Stimulated activated CD8-positive, alpha-beta memory T cell treated with anti-CD3 and anti-CD28 coated beads, Interleukin-4, amount 100 ng/mL, for 24 hours (primary cell): ENCODE results near the gene COL5A1.

Source experiments
- DNase-seq: peaks from one replicate; pipeline ENCODE4 v3.0.0-alpha.2; 2020; ENCODE audit warnings: low read depth

COL5A1 gene

DNA sequence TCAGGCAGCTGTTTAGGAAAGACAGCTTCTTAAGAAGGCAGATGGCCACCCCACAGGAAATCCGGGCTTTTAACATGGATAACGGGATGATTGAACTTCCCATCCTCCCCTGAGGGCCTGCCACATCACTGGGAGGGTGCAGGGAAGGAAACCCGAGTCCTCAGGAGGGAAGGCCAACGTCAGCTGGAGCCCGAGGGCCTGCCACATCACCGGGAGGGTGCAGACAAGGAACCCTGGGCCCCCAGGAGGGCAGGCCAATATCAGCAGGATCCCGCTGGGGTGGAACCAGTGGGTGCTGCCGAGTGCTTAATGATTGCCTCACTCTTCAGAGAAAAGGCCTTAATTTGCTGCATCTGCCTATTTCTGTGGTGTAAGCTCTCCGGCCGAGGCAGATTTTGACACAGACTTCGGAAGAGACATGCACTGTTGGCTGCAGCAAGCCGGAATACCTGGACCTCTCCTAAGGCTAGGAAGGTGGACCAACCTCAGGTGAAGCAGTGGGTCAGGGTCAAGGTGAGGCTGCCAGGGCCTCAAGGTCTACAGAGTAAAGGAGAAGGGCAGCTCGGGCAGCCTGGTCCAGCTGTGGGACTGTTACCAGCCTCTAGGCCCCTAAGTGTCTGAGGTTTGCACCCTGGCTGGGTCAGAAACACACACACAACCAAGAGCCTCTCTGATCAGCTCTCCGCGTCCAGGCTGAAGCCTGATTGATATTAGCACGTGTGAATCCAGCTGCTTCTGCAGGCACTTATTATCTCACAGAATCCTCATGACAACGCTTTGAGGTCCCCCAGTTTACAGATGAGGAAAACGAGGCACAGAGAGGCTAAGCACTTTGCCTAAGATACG is 14.8 kb upstream of the COL5A1 start:
- no peak for DNase-seq

DNA sequence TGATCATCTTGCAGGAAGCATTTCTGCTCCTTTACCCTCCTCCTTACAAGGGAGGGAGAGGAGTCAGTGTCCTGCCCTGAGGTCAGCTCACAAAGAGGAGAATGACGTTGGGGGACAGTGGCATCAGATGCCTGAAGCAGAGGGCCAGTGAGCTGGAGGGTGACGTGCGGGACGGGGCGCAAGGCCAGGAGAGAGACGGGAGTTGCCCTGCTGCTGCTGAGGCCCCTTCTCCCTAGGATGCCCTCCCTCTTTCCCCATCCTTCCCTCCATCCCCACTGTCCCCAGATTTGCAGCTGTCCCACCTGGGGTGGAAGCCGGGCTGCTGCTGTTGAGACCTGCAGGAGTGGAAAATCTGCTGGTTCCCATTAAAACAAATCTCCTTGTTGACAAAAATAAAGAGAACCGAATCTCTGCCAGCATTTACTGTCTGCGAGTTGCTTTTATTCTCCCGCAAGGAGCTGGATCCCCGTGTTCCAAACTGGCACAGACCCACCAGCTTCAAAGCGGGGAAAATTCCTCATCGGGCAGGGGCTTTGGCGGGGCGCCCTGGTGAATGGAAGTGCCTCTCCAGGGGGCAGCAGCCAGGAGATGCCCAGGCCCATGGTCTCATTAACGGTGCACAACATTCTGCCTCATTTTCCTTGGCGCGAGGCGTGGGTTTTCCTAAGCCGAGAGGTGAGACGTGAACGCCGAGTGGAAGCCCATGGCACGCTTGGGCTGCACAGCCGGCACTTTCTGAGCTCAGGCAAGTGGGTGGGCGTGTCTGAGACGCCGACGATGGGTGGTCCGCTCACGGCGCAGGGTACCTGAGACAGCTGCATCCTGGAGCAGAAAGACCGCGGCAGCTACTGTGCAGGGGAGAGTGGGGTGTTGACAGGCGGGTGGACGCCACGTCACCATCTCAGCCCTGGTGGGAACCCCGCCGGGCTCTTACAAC is 13.9 kb upstream of the COL5A1 start:
- no peak for DNase-seq

DNA sequence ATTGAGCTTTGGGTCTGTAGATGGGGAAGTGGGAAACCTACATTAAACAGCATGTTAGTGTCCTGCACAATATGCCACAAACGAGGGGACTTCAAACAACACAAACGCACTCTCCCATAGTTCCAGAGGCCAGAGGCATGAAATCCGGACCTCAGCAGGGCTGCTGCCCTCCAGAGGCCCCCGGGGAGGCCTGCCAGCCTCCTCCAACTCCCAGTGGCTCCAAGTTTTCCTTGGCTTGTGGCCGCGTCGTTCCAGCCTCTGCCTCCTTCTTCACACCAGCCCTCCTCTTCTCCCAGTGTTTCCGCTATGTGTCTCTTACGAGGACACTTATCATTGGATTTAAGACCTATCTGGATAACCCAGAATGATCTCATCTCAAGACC is 13.3 kb upstream of the COL5A1 start:
- DNase-seq: no peak

DNA sequence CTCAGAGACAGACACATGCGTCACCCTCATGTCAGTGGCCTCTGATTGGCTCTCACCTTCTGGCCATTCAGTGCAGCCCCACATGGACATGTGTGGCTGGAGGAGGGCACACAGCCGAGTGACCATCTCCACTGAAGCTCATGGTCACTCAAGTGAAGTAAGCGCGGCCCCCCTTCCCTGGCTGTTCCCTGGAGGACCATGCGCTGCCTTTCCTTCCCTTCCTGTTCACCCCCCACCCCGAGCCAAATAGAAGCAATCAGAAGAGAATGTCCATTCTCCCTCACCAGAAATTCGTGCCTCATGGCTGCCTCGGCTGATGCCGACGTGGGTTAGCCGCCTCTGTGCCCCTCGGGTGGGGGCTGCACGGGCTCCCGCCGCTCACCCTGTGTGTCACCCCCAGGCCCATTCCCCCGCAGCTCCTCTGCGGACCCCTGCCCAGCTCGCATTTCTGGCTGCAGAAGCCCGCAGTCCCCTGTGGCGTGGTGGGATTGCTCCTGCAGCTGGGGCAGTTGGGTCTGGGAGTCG is 12.5 kb upstream of the COL5A1 start:
- no peak for DNase-seq

DNA sequence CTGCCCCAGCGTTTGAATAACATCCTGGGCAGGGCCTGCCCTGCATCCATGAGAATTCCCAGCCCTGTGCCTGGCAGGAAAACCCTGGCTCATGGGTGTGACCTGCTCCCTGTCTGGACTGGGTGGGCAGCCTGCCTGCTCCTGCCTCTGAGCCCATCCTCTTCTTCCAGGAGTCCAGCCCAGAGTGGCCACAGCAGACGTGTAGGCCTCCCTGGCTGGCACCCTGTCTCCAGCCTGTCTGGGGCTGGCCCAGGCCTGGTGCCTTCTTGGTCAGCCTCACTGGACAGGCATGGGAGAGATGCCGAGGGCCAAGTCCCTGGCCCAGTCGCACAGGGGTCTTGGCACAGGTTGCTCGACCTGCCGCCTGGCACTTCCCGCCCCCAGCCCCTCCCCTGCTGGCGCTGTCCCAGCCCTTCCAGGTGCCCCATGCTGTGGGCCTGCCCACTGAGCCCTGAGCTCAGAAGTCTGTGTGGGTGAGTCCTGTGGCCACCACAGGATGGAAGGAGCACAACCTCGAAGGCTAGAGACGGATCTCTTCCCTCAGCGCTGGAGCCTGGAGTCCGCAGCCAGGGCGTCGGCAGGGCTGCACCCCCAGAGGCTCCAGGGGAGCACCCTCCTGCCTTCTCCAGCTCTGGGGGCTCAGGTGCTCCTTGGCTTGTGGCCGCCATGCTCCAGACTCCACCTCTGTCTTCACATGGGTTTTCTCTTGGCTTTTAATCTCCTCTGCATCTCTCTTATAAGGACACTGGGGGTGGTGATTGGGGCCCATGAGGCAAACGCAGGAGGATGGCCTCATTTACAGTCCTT is 11.8 kb upstream of the COL5A1 start:
- no peak for DNase-seq

DNA sequence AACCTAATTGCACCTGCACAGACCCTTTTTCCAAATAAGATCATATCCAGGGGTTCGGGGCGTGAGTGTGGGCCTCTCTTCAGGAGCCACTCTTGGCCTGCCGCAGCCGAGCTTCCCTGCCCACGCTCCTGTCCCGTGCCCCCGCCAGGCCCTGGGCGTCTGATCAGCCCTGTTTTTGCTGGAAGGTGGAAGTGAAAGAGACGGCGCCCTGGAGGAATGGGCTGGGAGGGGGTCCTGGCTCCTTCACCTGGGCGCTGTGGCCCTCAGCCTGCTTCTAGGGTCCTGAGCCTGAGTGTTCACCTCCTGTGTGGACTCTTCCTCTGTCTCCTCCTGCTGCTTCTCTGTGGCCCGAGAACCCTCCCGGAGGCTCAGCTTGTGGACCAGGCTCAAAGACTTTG is 11.2 kb upstream of the COL5A1 start:
- DNase-seq: no peak

DNA sequence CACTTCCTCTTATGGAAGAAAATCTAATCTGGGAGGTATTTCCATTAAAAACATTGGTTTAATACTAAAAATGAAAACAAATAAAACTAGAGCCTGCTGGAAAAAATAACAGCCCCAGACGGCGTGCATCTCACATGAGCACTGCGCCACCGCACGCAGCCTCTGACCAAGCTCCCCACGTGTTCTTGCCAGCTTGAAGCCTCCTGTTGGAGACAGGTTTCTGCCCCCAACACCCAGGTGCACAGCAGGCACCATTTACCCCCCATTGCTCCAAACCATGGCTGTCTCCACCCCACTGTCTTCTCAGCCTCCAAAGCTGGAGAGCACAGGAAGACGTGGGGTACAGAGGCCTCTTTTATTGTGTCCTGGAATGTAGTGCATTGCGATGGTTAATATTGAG is 10.7 kb upstream of the COL5A1 start:
- no peak for DNase-seq

DNA sequence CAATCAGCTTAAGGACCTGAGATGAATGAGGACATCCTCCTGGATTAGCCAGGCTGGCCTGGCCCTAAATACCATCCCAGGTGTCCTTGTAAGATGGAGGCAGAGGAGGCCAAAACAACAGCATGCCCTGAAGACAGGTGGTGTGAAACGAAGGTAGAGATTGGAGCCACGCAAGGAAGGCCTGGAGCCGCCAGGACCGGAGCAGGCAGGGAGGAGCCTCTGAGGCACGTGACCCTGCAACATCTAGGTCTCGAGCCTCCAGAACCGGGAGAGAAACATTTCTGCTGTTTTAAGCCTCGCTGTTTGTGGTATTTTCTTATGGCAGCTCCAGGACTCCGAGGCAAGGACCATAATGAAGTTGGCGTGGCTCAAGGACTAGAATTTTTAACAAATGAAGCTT is 9.7 kb upstream of the COL5A1 start:
- no peak for DNase-seq

DNA sequence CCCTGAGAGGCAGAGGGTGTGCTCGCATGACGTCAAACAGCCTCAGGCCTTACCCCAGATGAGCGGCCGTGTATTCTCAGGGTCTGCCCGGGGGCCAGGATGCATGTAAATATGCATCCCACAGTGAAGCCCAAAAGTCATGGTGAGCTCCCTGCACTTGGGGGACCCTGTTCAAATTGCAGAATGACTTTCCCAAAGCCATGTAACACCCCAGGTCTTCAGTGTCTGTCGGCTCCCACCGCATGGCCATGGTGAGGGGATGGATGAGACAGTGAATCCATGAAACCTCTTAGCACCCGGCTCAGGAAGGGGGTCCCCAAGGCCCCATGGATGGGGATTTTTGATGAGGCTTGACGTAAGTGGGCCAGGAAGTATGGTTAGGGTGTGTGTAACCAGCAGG is 9.3 kb upstream of the COL5A1 start:
- no peak for DNase-seq

DNA sequence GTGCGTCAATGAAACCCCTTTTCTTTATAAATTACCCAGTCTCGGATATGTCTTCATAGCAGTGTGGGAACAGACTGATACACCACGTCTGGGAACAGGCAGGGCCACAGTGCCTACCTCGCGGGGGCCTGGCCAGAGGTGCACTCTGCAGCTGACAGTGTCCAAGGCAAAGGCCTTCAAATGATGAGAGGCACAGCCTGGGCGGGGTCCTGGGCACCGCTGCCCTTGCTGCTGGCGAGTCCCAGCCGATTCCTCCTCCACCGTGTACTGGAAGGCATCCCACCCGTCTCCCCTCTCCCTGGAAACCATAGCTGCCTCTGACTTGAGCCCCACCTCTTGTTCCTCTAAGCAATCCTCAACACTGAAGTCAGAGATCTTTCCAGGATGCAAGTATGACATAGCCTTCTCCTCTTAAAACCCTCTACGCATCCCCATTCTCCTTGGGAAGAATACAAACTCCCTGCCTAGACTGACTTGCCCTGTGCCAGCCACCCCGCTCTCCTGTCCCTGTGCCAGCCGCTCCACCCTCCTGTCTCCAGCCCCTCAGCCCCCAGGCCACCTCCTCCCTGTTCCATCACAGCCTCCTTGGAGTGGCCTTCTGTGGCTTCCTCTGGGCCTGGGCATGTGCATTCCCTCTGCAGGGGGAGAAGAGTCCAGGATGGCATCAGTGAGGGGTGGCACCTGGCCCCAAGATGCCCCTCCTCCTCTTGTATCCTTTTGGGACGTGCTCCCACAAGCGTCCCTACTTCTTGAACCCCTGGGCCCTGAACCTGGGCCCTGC is 8.1 kb upstream of the COL5A1 start:
- no peak for DNase-seq

DNA sequence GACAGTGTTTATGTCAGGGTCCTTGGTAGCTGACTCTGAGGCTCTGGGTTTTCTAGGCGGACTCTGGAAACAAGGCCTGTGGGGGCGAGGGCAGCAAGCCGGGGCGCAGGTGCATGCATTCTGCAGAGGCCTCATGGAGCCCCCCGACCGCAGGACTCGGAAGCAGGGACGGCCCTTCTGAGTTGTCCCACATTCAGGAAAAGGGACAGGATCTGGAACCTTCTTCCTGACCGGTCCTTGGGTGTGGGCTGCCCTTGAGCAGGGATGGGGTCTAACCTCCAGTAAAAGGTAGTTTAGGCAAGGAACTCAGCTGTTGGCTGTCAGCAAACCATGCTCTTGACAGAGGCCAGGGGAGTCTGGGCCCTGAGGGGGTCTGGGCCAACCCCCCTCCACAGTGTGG is 7.4 kb upstream of the COL5A1 start:
- DNase-seq: no peak

DNA sequence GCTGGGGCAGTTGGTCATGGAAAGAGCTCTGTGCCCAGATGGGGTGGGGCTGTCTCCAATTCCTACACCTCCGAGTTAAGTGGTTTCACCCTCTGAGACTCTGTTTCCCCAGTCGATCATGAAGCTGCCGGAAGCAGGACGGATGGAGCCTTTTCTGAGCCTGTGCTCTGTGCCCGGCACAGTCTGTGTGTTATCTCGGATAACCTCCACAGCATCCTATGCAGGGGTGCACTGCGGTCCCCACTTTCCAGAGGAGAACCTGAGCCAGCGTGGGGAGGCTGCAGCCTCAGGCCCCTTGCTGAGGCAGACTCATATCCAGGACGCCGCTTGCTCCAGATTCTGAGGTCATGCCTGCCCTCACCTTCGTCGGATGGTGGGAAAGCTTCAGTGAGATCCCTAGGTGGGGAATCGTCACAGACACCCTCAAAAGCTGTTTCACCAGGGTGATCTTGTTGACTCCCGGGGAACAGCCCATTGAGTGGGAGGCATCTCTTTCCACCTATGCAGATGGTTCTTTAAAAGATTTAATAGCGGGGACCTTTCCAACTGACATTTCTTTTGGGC is 6.9 kb upstream of the COL5A1 start:
- DNase-seq: no peak

DNA sequence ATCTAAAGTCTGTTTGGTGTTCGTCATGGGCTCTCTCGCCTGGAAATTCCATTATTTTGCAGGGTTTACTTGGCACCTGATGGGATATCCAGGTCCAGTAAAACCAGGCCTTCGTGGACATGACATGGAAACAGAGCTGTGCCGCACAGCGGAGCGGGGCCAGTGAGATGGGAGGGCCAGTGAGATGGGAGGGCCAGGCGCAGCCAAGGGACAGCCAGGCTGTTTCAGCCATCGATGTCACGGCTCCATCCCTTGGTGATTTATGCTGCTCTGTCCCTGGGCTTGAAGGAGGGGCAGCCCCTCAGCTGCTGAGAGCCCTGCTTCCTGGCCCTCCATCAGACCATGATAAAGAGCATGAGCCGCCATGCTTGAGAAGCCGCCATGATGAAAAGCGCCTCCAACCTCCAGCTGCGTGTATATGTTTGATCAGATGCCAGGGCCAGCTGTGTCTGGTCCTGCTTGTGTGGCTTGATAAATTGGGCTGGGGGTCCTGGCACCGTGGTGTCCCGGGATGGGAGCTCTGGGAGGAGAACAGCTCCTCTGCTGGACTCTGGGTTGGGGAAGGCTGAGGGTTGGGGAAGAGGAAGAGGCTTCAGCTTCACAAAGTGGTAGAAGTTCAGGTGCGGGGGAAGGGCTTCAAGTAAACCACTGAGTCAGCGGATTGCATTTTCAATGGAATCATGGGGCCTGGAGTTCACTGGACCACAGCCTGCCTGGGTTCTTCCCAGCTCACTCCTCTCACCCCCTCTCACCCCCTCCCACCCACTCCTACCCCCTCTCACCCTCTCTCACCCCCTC is 6.1 kb upstream of the COL5A1 start:
- DNase-seq: no peak

DNA sequence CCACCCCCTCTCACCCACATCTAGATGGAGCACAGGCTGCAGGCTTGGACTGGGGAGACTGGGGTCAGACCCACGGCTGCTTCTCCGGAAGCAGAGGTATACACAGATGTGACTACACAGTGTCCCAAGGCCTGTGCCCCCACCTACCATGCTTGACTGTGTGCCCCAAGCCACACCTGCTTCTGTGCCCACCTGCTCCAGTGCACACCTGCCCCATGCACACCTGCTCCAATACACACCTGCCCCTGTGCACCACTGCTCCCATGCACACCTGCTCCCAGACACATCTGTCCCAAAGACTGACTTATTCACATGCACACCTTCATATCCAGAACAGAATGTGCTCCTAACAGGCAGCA is 5.5 kb upstream of the COL5A1 start:
- no peak for DNase-seq

DNA sequence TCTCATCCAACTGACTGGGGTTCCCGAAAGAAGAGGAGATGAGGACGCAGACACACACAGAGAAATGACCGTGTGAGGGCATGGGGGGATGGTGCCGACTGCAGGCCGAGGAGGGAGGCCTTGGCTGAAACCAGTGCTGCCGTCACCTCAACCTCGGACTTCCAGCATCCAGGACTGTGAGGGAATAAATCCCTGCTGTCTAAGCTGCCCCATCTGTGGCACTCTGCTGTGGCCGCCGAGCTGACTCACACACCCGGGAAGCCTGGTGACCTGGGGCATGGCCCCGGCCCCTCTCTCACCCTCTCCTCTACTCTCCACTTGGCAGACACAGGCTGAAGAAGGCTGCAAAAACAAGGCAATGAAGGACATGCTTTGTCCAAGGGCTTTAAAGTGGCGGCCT is 4.4 kb upstream of the COL5A1 start:
- no peak for DNase-seq

DNA sequence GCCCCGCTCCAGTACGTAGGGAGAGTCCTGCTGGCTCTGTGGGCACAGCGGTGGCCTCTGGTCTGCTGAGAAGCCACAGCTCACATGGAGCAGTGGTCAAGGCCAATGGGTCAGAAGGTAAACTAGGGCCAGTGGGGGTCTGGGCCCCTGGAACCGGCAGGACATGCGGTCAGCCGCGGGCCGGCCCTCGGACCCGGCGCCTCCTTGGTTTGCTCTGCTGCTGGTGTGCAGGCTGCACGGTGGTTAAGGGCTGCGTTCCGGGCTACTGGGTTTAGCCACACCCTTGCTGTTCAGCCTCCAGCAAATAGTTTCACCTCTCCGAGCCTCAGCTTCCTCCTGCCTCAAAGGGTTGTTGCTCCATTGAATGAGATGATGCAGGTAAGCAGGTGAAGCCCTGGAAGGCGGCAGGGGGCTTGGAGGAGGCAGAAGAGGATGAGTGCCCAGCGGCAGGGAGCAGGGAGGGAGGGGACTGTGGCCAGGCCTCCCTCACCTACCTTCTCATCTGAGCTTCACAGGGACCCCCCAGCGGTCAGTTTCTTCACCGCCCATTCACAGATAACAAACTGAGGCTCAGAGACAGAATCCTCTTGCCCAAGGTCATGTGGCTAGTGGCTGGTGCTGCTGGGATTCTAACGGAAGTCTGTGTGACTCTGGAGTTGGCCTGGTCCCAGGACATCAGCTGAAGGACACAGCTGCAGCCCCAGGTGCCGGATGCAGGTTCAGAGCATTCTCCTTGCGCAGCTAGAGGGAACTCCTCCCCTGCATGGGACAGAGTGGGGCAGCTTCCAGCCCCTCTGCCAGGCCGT is 3.7 kb upstream of the COL5A1 start:
- DNase-seq: no peak

DNA sequence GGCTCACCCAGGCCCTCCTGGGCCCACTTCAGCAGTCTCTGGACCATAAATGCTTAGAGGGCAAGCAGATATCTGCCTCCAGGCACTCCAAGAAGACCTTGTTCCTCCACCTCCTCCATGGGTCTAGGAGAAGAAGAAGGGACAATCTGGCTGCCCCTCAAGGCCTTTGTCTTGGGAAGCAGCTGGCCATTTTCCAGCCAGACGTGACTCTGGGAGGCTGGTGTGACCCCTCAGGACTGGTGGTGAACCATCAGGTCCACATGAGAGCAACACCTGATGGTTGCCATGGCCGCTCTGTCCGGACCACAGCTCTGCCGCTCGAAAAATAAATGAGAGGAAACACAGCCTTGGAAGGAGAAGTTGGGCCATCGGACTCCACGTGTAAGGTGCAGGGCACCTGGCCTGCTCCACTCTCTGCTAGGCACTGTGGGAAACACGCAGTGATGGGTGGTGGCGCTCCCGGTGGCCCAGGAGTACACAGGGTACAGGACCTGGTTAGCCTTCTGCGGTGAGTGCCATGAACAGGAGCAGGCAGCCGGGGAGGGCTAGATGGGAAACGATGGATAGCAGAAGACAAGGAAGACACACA is 3.0 kb upstream of the COL5A1 start:
- DNase-seq: no peak

DNA sequence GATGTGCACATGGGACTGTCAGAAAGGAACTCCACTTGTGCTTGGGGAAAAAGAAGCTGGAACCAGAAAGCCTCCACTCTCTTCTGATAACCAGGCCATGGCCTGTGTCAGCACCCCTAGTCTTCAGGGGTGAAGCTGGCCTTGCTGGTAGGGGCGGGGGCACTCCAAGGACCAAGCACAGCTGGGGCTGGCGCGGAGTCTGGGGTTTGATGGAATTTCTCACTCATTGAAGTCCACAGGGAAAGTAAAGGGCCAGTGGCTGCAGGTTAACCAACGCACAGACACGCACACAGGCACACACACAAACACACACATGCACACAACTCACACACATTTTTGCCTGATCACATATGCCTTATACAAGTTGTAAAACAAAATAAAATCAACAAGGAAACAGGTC is 1.6 kb upstream of the COL5A1 start:
- no peak for DNase-seq
